B cell (primary cell): ENCODE results near the gene HOXB9.
A peak's percentile ranks its signal among the peaks of the same experiment; 100 is the strongest.

Experiments used
- CTCF ChIP-seq: fragments of 200-600 bp; IDR thresholded peaks from one replicate; pipeline ENCODE4 v1.8.0; 2022; ENCODE audit warnings: antibody characterized with exemption, mild to moderate bottlenecking
- EZH2 ChIP-seq: IDR thresholded peaks from 2 replicates; pipeline ENCODE4 v1.6.1; 2012; ENCODE audit warnings: borderline replicate concordance, low read depth, mild to moderate bottlenecking, moderate library complexity, low read length; ENCODE audit not compliant: insufficient read depth, poor library complexity, severe bottlenecking

- TF ChIP-seq CTCF (peak; percentile 89), EZH2 (no peak)
Measured at GRCh38 chr17:48593840-48594537, 32.2 kb downstream of the HOXB9 start.
